ENCODE data around the gene ZNG1A.
"Not testable (repeated sequence)": the region's sequence is repeated elsewhere in the genome, so short reads cannot be mapped to it uniquely, and the experiment has no call there.

The ZNG1A gene

GRCh38 chr9:214648-215493, 36.0 kb upstream of the ZNG1A start, which contains the start of gene DOCK8:
Gene DOCK8 (plus strand): TSS chr9:214865. CDS start chr9:214977, 112 bp downstream.
- Histone ChIP-seq H3K27ac (ENCODE audit: low read length) (no peak within 1 kb of the TSS), H3K9ac (ENCODE audit: low read depth, low read length) (peak within 1 kb of the TSS; percentile 71; the same call in 1 of the 2 replicates), H3K9me3 (ENCODE audit: insufficient read depth, low read depth, low read length) (no peaks in the 10 kb centered on the region), H3K36me3 (ENCODE audit: insufficient read depth, low read depth, low read length) (no peaks in the 10 kb centered on the region), H3K27me3 (ENCODE audit: insufficient read depth, low read length) (peaks cover 56% of the 10 kb centered on the region), H3K4me3 (ENCODE audit: low read length) (peak within 1 kb of the TSS; percentile 76), H3K4me1 (ENCODE audit: insufficient read depth, low read length) (no peaks in the 10 kb centered on the region)

- H3K9me3 ChIP-seq (ENCODE audit: insufficient read depth, low read depth, low read length), result no peaks in the 10 kb centered on the region
- H3K4me3 ChIP-seq (ENCODE audit: low read length), result peak overlapping the region; percentile 76
- H3K36me3 ChIP-seq (ENCODE audit: insufficient read depth, low read depth, low read length), result no peaks in the 10 kb centered on the region
- H3K9ac ChIP-seq (ENCODE audit: low read depth, low read length), result peak overlapping the region; percentile 71; the same call in 1 of the 2 replicates
- no peaks in the 10 kb centered on the region for H3K4me1 ChIP-seq (ENCODE audit: insufficient read depth, low read length)
- H3K27me3 ChIP-seq (ENCODE audit: insufficient read depth, low read length), result peaks cover 56% of the 10 kb centered on the region
- H3K27ac ChIP-seq (ENCODE audit: low read length), result no peak overlapping the region
Measured at GRCh38 chr9:214351-214647, 35.4 kb upstream of the ZNG1A start.

DNA sequence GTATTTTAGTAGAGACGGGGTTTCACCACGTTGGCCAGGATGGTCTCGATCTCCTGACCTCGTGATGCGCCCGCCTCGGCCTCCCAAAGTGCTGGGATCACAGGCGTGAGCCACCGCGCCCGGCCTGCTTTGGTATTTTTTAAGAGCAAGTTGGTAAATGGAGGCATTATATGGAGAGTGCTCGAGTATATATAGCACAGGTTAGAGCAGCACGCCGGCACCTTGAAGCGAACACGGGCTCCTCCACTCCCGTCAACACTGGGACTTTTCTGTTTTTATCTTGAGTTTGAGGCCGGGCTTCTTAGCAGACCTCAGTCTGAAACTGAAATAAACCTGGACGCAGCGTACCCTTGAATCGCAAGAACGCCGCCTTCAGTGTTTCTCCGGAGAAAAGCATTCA, 35.0 kb upstream of the ZNG1A start:
- H3K27ac ChIP-seq (ENCODE audit: low read length); H3K36me3 ChIP-seq (ENCODE audit: insufficient read depth, low read depth, low read length); H3K9ac ChIP-seq (ENCODE audit: low read depth, low read length); H3K4me1 ChIP-seq (ENCODE audit: insufficient read depth, low read length); H3K9me3 ChIP-seq (ENCODE audit: insufficient read depth, low read depth, low read length): not testable (repeated sequence)
- H3K27me3 ChIP-seq (ENCODE audit: insufficient read depth, low read length), result peaks cover 56% of the 10 kb centered on the region
- peak overlapping the region; percentile 76 for H3K4me3 ChIP-seq (ENCODE audit: low read length)

GRCh38 chr9:212297-212696, 33.4 kb upstream of the ZNG1A start:
- peaks cover 56% of the 10 kb centered on the region for H3K27me3 ChIP-seq (ENCODE audit: insufficient read depth, low read length)

DNA sequence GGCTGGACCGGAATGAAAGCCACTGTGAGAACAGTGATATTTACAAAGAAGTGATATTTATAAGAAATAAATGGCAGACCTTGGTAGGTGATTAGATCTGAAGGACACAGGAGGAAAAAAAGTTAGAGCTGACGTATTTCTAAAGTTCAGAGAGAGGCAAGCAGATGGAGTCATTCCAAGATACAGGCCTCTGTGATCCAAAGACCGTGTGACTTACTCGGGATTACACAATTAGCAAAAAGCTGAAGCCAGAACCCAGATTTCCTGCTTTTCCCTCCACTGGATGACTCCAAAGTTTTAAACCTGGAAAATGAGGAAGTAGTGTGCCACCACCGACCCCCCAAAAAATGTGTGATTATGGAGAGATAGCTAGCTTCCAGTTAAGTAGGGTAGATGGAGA, 32.7 kb upstream of the ZNG1A start:
- H3K9ac ChIP-seq (ENCODE audit: low read depth, low read length), result no peak overlapping the region
- no peak overlapping the region for H3K4me3 ChIP-seq (ENCODE audit: low read length)
- H3K9me3 ChIP-seq (ENCODE audit: insufficient read depth, low read depth, low read length), result no peaks in the 10 kb centered on the region
- no peaks in the 10 kb centered on the region for H3K36me3 ChIP-seq (ENCODE audit: insufficient read depth, low read depth, low read length)
- H3K27ac ChIP-seq (ENCODE audit: low read length), result no peak overlapping the region
- no peaks in the 10 kb centered on the region for H3K4me1 ChIP-seq (ENCODE audit: insufficient read depth, low read length)
- H3K27me3 ChIP-seq (ENCODE audit: insufficient read depth, low read length), result peaks cover 49% of the 10 kb centered on the region

More at GRCh38 chr9:212297-212696, 33.4 kb upstream of the ZNG1A start:
- no peaks in the 10 kb centered on the region for H3K36me3 ChIP-seq (ENCODE audit: insufficient read depth, low read depth, low read length)
- H3K27ac ChIP-seq (ENCODE audit: low read length), result no peak overlapping the region
- no peak overlapping the region for H3K9ac ChIP-seq (ENCODE audit: low read depth, low read length)
- no peaks in the 10 kb centered on the region for H3K9me3 ChIP-seq (ENCODE audit: insufficient read depth, low read depth, low read length)
- no peaks in the 10 kb centered on the region for H3K4me1 ChIP-seq (ENCODE audit: insufficient read depth, low read length)
- no peak overlapping the region for H3K4me3 ChIP-seq (ENCODE audit: low read length)

- no peaks in the 10 kb centered on the region for H3K4me1 ChIP-seq (ENCODE audit: insufficient read depth, low read length)
- no peaks in the 10 kb centered on the region for H3K36me3 ChIP-seq (ENCODE audit: insufficient read depth, low read depth, low read length)
- H3K27ac ChIP-seq (ENCODE audit: low read length), result no peak overlapping the region
- H3K27me3 ChIP-seq (ENCODE audit: insufficient read depth, low read length), result peaks cover 44% of the 10 kb centered on the region
- H3K9ac ChIP-seq (ENCODE audit: low read depth, low read length), result no peak overlapping the region
- H3K4me3 ChIP-seq (ENCODE audit: low read length), result no peak overlapping the region
- H3K9me3 ChIP-seq (ENCODE audit: insufficient read depth, low read depth, low read length), result no peaks in the 10 kb centered on the region
Measured at GRCh38 chr9:211036-211435, 32.2 kb upstream of the ZNG1A start.

DNA sequence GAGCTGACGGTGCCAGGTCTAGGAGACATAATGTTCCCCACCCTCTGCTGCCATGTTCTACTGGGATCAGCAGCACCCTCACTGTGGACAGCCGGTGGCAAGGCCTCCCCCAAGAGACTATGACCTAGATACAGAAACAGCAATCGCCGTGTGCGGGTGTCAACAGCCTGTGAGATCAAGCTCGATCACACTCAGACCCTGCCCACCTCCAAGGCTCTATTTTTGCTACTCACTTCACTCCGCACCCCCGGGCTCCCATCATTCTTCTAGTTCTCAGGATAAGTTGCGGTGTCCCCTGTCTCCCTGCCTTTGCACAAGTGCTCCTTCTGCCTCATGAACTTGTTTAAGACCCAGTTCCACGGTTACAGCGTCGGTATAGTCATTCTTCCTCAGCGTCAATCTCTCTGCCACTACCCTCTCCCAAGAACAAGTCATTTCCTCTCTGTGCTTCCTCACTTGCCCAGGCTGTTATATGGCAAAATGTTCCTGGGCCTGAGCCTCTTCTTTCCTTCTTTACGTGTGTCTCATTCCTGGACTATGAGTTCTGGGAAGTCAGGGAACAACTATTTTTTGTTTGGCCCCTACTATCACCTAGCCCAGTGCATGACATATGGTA, 30.4 kb upstream of the ZNG1A start:
- H3K9me3 ChIP-seq (ENCODE audit: insufficient read depth, low read depth, low read length), result no peaks in the 10 kb centered on the region

GRCh38 chr9:206481-206880, 27.6 kb upstream of the ZNG1A start:
- Histone ChIP-seq H3K9ac (ENCODE audit: low read depth, low read length) (no peak overlapping the region), H3K27ac (ENCODE audit: low read length) (no peak overlapping the region), H3K36me3 (ENCODE audit: insufficient read depth, low read depth, low read length) (no peaks in the 10 kb centered on the region), H3K4me3 (ENCODE audit: low read length) (no peak overlapping the region), H3K9me3 (ENCODE audit: insufficient read depth, low read depth, low read length) (no peaks in the 10 kb centered on the region), H3K4me1 (ENCODE audit: insufficient read depth, low read length) (no peaks in the 10 kb centered on the region), H3K27me3 (ENCODE audit: insufficient read depth, low read length) (no peaks in the 10 kb centered on the region)

More for the DNA sequence above, 30.4 kb upstream of the ZNG1A start:
- H3K36me3 ChIP-seq (ENCODE audit: insufficient read depth, low read depth, low read length), result no peaks in the 10 kb centered on the region
- H3K27ac ChIP-seq (ENCODE audit: low read length), result no peak overlapping the region
- no peaks in the 10 kb centered on the region for H3K4me1 ChIP-seq (ENCODE audit: insufficient read depth, low read length)
- no peak overlapping the region for H3K9ac ChIP-seq (ENCODE audit: low read depth, low read length)
- H3K4me3 ChIP-seq (ENCODE audit: low read length), result no peak overlapping the region
- H3K27me3 ChIP-seq (ENCODE audit: insufficient read depth, low read length), result peaks cover 27% of the 10 kb centered on the region

DNA sequence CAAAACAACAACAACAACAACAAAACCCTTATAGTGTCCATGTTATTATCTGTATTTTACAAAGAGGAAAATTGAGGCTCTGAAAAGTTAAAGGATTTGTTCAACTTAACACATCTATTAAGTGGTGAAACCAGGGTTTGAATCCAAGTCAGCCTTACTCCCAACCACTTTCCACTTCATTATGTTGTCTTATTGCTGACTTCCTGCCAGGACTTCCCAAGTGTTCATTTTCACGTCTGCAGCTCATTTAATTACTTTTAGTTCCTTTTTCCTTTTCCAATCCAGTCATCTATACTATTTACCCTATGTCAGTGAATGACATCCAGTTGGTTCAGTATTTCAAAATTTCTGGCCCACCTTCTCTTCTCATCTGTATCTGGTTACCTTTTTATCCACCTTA, 20.7 kb upstream of the ZNG1A start:
- not testable (repeated sequence) for H3K36me3 ChIP-seq (ENCODE audit: insufficient read depth, low read depth, low read length); H3K27me3 ChIP-seq (ENCODE audit: insufficient read depth, low read length); H3K9ac ChIP-seq (ENCODE audit: low read depth, low read length); H3K27ac ChIP-seq (ENCODE audit: low read length); H3K4me3 ChIP-seq (ENCODE audit: low read length); H3K4me1 ChIP-seq (ENCODE audit: insufficient read depth, low read length); H3K9me3 ChIP-seq (ENCODE audit: insufficient read depth, low read depth, low read length)

DNA sequence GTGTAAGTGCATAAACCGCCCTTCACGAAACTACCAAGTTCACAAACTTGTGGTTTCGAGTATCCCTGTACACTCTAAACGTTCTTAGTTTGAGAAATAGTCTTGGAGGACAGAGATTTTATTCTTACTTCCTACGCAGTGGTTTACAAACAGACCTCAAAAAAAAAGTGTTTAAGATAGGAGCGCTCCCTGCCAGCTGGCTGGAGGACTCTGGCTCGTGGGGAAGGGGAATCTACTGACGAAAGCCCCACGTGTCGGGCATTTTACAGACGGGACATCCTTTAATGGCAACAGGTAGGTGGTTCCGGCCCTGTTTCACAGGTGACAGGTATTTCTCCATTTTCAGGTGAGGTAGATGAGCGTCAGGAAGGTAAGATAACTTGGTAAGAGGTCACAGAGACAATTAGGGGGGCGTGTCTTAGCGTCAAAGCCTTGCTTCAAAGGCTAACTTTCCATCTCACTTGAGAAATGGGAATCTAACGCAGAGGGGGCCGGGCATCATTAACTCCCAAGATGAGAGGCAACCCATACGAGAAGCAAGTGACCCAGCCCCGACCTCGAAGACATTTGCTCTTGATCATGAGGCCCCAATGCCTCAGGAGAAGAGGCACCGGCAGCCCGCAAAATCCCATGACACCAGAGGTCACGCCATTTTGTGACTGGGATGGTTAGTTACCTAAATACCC, 573 bp downstream of the ZNG1A start:
- peak overlapping the region; percentile 54; the same call in 1 of the 2 replicates for H3K4me3 ChIP-seq (ENCODE audit: low read length)
- H3K4me1 ChIP-seq (ENCODE audit: insufficient read depth, low read length); H3K27me3 ChIP-seq (ENCODE audit: insufficient read depth, low read length); H3K27ac ChIP-seq (ENCODE audit: low read length); H3K9me3 ChIP-seq (ENCODE audit: insufficient read depth, low read depth, low read length); H3K9ac ChIP-seq (ENCODE audit: low read depth, low read length); H3K36me3 ChIP-seq (ENCODE audit: insufficient read depth, low read depth, low read length): not testable (repeated sequence)

DNA sequence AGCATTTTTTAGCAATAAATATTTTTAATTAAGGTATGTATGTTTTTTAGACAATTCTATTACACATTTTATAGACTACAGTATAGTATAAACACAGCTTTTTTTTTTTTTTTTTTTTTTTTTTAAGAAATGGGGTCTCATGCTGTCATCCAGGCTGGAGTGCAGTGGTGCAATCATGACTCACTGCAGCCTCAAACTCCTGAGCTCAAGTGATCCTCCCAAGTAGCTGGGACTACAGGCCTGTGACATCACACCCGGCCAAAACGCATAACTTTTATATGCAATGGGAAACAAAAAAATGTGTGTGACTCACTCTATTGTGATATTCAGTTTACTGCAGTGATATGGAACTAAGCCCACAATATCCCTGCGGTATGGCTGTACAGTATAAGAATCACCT, 9.1 kb downstream of the ZNG1A start:
- not testable (repeated sequence) for H3K4me3 ChIP-seq (ENCODE audit: low read length); H3K36me3 ChIP-seq (ENCODE audit: insufficient read depth, low read depth, low read length); H3K9me3 ChIP-seq (ENCODE audit: insufficient read depth, low read depth, low read length); H3K9ac ChIP-seq (ENCODE audit: low read depth, low read length); H3K27me3 ChIP-seq (ENCODE audit: insufficient read depth, low read length); H3K4me1 ChIP-seq (ENCODE audit: insufficient read depth, low read length); H3K27ac ChIP-seq (ENCODE audit: low read length)

DNA sequence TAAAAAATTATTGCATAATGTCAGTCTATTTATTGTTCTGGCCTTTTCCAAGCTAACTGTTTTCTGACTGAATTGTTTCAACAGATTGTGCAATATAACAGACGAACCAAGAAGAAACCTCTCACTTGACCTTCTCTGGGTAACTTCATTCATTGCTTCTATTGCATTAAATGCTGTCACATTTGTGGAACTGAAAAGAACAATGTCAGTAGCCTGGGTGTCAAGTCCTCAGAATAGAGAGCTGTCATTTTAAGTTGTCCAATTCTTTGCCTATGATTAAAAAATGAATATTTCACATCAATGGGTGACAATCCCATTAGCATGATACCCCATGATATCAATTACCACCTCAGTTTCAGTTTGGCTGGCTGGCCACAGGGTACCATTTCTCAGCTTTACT, 19.0 kb downstream of the ZNG1A start:
- H3K4me1 ChIP-seq (ENCODE audit: insufficient read depth, low read length); H3K36me3 ChIP-seq (ENCODE audit: insufficient read depth, low read depth, low read length); H3K27me3 ChIP-seq (ENCODE audit: insufficient read depth, low read length); H3K9ac ChIP-seq (ENCODE audit: low read depth, low read length); H3K27ac ChIP-seq (ENCODE audit: low read length); H3K4me3 ChIP-seq (ENCODE audit: low read length); H3K9me3 ChIP-seq (ENCODE audit: insufficient read depth, low read depth, low read length): not testable (repeated sequence)

Measured in iPS-20b (cell line).